ENCODE data around the gene RAP1B.

DNA sequence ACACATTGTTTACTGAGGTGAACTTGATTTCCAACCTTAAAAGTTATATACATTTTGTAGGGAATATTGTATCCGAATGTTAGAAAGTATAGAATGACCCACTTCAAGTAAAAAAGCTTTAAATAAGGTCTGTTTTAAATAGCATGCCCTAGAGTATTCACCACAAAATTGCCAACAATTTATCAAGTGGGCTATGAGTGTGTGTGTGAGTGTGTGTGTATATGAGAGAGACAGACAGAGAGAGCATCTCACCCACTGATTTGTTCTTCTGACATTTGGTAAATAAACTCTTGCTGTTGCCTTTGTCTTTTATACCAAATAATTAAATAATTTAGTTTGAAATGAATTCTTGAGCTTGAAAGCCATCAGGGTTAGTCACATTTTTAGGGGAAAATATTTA, 29.8 kb upstream of the RAP1B start:
- TF ChIP-seq CTCF (IDR thresholded peaks at IDR 0.05) (no peak), CREM (CRISPR knock-in tag; IDR thresholded peaks at IDR 0.05) (no peak), HMGXB4 (CRISPR knock-in tag; IDR thresholded peaks at IDR 0.05) (no peak), TCF7 (CRISPR knock-in tag; IDR thresholded peaks at IDR 0.05; ENCODE audit: low read depth) (no peak), JAZF1 (CRISPR knock-in tag; IDR thresholded peaks at IDR 0.05) (no peak)
- TF ChIP-seq, protein P1, sequence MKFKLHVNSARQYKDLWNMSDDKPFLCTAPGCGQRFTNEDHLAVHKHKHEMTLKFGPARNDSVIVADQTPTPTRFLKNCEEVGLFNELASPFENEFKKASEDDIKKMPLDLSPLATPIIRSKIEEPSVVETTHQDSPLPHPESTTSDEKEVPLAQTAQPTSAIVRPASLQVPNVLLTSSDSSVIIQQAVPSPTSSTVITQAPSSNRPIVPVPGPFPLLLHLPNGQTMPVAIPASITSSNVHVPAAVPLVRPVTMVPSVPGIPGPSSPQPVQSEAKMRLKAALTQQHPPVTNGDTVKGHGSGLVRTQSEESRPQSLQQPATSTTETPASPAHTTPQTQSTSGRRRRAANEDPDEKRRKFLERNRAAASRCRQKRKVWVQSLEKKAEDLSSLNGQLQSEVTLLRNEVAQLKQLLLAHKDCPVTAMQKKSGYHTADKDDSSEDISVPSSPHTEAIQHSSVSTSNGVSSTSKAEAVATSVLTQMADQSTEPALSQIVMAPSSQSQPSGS (CRISPR knock-in tag; IDR thresholded peaks at IDR 0.05; ENCODE audit: borderline replicate concordance, low read depth): no peak
